GM19468 (cell line): Measurements from ENCODE around the gene B4GALNT4.
"Not testable (repeated sequence)": the region's sequence is repeated elsewhere in the genome, so short reads cannot be mapped to it uniquely, and the experiment has no call there.

Source experiments
- ATAC-seq: cut with Tn5 transposase; IDR thresholded peaks from one replicate; pipeline ENCODE4 v1.9.1; 2021; ENCODE audit warnings: mild to moderate bottlenecking, moderate library complexity, moderate number of reproducible peaks; ENCODE audit not compliant: unreplicated experiment; ENCODE audit errors: extremely low read depth

The B4GALNT4 gene

GRCh38 chr11:358129-358800 lies 11.0 kb upstream of the B4GALNT4 start:
- no peak for ATAC-seq

- ATAC-seq, result no peak
These were observed 10.1 kb upstream of the B4GALNT4 start for GRCh38 chr11:359181-359714.

- ATAC-seq, result no peak
These were observed 8.7 kb upstream of the B4GALNT4 start for GRCh38 chr11:360326-361280.

DNA sequence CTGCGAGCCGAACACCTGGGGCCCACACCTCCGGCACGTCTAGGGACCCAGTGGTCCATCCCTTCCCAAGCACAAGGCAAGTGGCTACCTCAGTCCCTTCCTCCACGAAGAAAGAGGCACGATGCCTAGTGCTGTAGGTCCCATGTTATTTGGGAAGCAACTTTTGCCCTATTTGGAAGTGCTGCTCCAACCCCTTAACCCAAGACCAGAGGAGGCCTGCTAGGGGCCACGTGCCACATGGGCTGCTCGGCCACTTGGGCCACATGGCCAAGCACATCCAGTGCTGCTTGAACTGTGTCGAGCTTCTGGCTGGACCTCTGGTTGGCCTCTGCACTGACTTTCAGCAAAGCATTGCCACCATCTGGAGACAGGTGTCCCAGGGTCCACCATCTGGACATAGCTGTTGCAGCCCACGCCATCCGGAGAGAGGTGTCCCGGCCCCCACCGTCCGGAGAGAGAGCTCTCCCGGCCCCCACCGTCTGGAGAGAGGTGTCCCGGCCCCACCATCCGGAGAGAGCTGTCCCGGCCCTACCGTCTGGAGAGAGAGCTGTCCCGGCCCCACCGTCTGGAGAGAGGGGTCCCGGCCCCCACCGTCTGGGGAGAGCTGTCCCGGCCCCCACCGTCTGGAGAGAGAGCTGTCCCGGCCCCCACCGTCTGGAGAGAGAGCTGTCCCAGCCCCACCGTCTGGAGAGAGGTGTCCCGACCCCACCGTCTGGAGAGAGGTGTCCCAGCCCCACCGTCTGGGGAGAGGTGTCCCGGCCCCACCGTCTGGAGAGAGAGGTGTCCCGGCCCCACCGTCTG lies 6.5 kb upstream of the B4GALNT4 start:
- ATAC-seq, result no peak

DNA sequence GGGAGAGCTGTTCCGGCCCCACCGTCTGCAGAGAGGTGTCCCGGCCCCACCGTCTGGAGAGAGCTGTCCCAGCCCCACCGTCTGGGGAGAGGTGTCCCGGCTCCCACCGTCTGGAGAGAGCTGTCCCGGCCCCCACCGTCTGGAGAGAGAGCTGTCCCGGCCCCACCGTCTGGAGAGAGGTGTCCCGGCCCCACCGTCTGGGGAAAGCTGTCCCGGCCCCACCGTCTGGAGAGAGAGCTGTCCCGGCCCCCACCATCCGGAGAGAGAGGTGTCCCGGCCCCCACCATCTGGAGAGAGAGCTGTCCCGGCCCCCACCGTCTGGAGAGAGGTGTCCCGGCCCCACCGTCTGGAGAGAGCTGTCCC lies 5.9 kb upstream of the B4GALNT4 start:
- not testable (repeated sequence) for ATAC-seq

DNA sequence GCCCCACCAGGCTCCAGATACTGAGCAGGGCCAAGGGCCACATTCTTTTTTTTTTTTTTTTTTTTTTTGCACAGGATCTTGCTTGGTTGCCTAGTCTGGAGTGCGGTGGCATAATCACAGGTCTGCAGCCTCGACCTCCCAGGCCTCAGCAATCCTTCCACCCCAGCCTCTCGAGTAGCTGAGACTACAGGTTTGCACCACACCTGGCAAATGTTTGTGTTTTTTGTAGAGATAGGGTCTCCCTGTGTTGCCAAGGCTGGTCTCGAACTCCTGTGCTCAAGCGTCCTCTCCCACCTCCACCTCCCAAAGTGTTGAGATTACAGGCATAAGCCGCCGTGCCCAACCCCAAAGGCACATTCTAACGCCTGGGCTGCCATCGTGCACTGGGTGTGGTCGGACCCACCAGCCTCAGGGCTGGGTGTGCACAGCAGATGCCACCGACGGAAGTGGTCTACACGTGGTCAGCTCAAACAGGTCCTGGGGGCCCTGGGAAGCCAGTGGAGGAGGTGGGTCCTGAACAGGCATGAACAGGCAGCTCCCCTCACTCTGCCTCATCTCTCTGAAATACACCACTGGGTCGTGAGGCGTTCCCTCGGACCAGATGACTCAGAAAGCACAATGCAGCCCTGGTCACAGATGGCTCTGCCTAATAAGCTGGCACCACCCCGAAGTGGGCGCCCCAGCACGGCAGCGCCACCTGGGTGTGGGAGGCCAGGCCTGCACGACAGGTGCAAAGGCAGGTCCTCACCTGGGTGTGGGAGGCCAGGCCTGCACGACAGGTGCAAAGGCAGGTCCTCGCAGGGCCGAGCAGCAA lies 5.1 kb upstream of the B4GALNT4 start:
- no peak for ATAC-seq

GRCh38 chr11:364991-365725 lies 4.1 kb upstream of the B4GALNT4 start:
- ATAC-seq, result no peak

DNA sequence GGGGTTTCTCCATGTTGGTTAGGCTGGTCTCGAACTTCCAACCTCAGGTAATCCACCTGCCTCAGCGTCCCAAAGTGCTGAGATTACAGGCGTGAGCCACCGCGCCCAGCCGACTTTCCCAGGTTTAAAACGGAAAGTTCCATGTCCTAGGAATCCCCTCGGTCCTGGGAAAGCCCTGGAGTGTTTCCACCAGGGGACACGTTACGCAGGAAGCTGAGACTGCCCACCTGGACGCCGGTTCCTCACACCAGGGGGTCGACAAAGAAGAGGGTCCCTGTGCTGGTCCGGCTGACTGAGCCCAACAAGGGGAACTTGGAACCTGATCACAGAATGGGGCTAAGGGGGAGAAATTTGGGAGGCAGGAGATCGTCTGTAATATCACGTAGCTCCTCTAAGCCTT lies 3.5 kb upstream of the B4GALNT4 start:
- no peak for ATAC-seq

- no peak for ATAC-seq
These were observed 1.3 kb upstream of the B4GALNT4 start for GRCh38 chr11:367956-368413.

GRCh38 chr11:368414-369335 lies 624 bp upstream of the B4GALNT4 start:
- no peak for ATAC-seq

- ATAC-seq, result no peak
These were observed 1.0 kb downstream of the B4GALNT4 start for GRCh38 chr11:370070-370941.

GRCh38 chr11:371051-371450 lies 1.8 kb downstream of the B4GALNT4 start:
- no peak for ATAC-seq

DNA sequence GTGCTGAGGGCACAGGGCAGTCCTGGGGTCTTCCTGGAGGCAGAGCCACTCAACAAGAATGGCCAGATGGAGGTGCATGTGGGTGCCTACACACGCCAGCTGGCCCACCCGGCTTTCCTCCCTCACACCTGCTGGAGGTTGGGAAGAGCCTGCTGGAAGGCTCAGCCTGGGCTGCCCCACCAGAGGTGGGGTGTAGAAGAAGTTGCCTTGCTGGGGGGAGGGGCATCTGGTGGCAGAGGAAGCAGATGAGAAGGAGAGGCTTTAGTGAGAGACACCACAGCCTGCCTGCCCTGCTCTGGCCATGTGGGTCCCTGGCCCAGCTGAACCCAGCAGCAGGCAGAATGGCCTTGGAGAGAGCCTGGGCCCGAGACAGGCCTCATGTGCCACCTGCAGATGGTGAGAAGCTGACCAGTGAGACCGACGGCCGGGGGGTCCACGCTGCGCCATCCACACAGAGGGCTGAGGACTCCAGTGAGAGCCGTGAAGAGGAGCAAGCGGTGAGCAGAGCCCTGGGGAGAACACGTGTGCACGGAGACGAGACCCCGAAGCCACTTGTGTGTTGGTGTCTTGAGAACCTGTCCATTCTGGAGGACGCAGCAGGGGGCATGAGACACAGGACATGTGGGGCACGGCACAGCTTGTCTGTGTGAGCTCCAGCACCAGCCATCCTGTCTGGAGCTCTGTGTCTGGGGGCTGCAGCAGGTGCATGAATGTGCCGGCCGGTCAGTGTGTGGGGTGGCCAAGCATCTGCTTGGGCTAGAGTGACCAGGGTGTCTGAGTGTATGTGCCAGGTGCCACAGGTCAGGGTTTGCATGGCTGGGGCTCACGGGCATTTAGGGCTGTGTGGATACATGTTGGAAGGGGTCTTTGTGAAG lies 2.7 kb downstream of the B4GALNT4 start:
- no peak for ATAC-seq

GRCh38 chr11:372809-373715 lies 3.8 kb downstream of the B4GALNT4 start:
- no peak for ATAC-seq
